A549 (cell line): ENCODE results near the gene ZNF865. TPM values are rescaled to one million over a fixed set of nuclear protein-coding genes. Genes with fewer than 3 reads are reported as not detected.

ENCODE experiments used
- ATAC-seq, 2 experiments: fragments of 200-7000 bp in 1 of 2; fragments of >200 bp in 1 of 2; cut with Nextera tagmentation in 1 of 2; cut with Tn5 transposase in 1 of 2; 3 replicates each; pipeline versions ENCODE4 v1.8.0 to v1.9.1; 2018 to 2020; ENCODE audit warnings: mild to moderate bottlenecking in 1 of 2, moderate library complexity in 1 of 2
- CTCF ChIA-PET: fragments of 300-600 bp; sonication (Branson Sonifier 250); formaldehyde crosslinking; extraction: SDS; loops from one replicate; lab custom pipeline; 2021; ENCODE audit warnings: antibody characterized with exemption, inconsistent platforms; lab: Yijun Ruan, JAX
- POLR2A ChIA-PET: fragments of 350-600 bp; formaldehyde crosslinking; extraction: SDS; loops from one replicate; lab custom pipeline; 2021; ENCODE audit warnings: antibody characterized with exemption, inconsistent platforms; lab: Yijun Ruan, JAX
- DNase-seq, 2 experiments: peaks; one replicate each; pipeline versions ENCODE4 v3.0.0 to v3.0.0-alpha.2; 2011 to 2016; ENCODE audit warnings: low read depth in 1 of 2, low spot score in 1 of 2
- FAIRE-seq: peaks from 2 replicates; lab custom pipeline; 2011; peaks lifted over from hg19 to GRCh38; lab: Jason Lieb, UNC
- H3K27ac ChIP-seq, 2 experiments: fragments of >200 bp; sonication (Bioruptor Twin); formaldehyde crosslinking; 3 replicates each; pipeline ENCODE4 v1.5.1; 2016 to 2017
- H3K4me1 ChIP-seq: fragments of >200 bp; sonication (Bioruptor Twin); formaldehyde crosslinking; 3 replicates; pipeline ENCODE4 v1.6.1; 2016
- H3K4me2 ChIP-seq: fragments of >200 bp; sonication (Bioruptor Twin); formaldehyde crosslinking; 3 replicates; pipeline ENCODE4 v1.6.1; 2016
- H3K4me3 ChIP-seq: fragments of >200 bp; sonication (Bioruptor Twin); formaldehyde crosslinking; 3 replicates; pipeline ENCODE4 v1.5.1; 2016
- H3K9me3 ChIP-seq: fragments of >200 bp; sonication (Bioruptor Twin); formaldehyde crosslinking; 3 replicates; pipeline ENCODE4 v1.6.1; 2016
- FOSB ChIP-seq: fragments of 250-450 bp; sonication (Bioruptor Pico); IDR thresholded peaks from 2 replicates; pipeline ENCODE4 v1.5.0; 2020; ENCODE audit warnings: mild to moderate bottlenecking, moderate library complexity
- FOSL2 ChIP-seq, 2 experiments: fragments of 450-650 bp in 1 of 2; fragments of >200 bp in 1 of 2; sonication (Bioruptor Twin) in 1 of 2; formaldehyde crosslinking; IDR thresholded peaks; 2 replicates each; pipeline versions ENCODE4 v1.5.0 to v1.6.1; 2016 to 2020; ENCODE audit warnings: mild to moderate bottlenecking in 1 of 2, moderate library complexity in 1 of 2
- FOXS1 ChIP-seq: fragments of 250-450 bp; sonication (Bioruptor Pico); IDR thresholded peaks from 2 replicates; pipeline ENCODE4 v1.5.0; 2020; ENCODE audit warnings: mild to moderate bottlenecking, moderate library complexity
- GATA3 ChIP-seq: IDR thresholded peaks from 2 replicates; pipeline ENCODE4 v1.6.1; 2012; ENCODE audit warnings: borderline replicate concordance
- HOXB5 ChIP-seq: fragments of 250-450 bp; sonication (Bioruptor Pico); IDR thresholded peaks from 2 replicates; pipeline ENCODE4 v1.5.0; 2020; ENCODE audit warnings: mild to moderate bottlenecking, moderate library complexity
- JUNB ChIP-seq: fragments of >200 bp; sonication (Bioruptor Twin); formaldehyde crosslinking; IDR thresholded peaks from 2 replicates; pipeline ENCODE4 v1.6.1; 2016
- NFE2L2 ChIP-seq: fragments of 150-350 bp; conservative IDR thresholded peaks from 2 replicates; pipeline ENCODE4 v1.6.1; 2014; ENCODE audit warnings: low read length
- RARB ChIP-seq: fragments of 250-450 bp; sonication (Bioruptor Pico); IDR thresholded peaks from 2 replicates; pipeline ENCODE4 v1.8.0; 2021; ENCODE audit warnings: mild to moderate bottlenecking, moderate library complexity
- RCOR1 ChIP-seq: fragments of 150-350 bp; IDR thresholded peaks from 2 replicates; pipeline ENCODE4 v1.6.1; 2014; ENCODE audit warnings: antibody characterized with exemption, low read length, low read depth
- RFX5 ChIP-seq: fragments of 450-650 bp; IDR thresholded peaks from 2 replicates; pipeline ENCODE4 v1.7.1; 2014; ENCODE audit warnings: antibody characterized with exemption, mild to moderate bottlenecking, moderate library complexity
- TFCP2L1 ChIP-seq: fragments of 250-450 bp; sonication (Bioruptor Pico); IDR thresholded peaks from 2 replicates; pipeline ENCODE4 v1.5.0; 2021; ENCODE audit warnings: mild to moderate bottlenecking
- ZFP36 ChIP-seq: fragments of 450-650 bp; IDR thresholded peaks from 2 replicates; pipeline ENCODE4 v1.6.1; 2014; ENCODE audit warnings: borderline replicate concordance; ENCODE audit not compliant: partially characterized antibody
- WGBS: methylation state at CpG from one replicate; pipeline ENCODE4 v1.1.6; 2017; ENCODE audit errors: missing lambda C conversion rate; 5-methylcytosine and 5-hydroxymethylcytosine counted together
- polyA plus RNA-seq, 4 experiments: library from polyadenylated mRNA; depleted of rRNA in 3 of 4; stranded (reverse); fragments of >200 nt; fragmentation: RNase III in 1 of 4; extraction: RNeasy Plus Mini Kit Qiagen cat#74134 plus additional on column Dnase treatment in 1 of 4; gene quantifications; 2 replicates in 3 of 4; 3 replicates in 1 of 4; pipeline ENCODE4 v1.2.3, GENCODE V29; 2011 to 2017
- TF ChIP-seq, protein P1 (sequence below): IDR thresholded peaks from 2 replicates; pipeline ENCODE4 v1.6.1; 2012; ENCODE audit warnings: low read depth, borderline replicate concordance
- TF ChIP-seq, protein P2 (sequence below): fragments of >200 bp; sonication (Bioruptor Twin); formaldehyde crosslinking; IDR thresholded peaks from 2 replicates; pipeline ENCODE4 v1.6.1; 2016

Gene ZNF865
- polyA plus RNA-seq, 2 of the 4 experiments (the other 2 are of a cell fraction) = 2.1 to 7.9 TPM

DNA sequence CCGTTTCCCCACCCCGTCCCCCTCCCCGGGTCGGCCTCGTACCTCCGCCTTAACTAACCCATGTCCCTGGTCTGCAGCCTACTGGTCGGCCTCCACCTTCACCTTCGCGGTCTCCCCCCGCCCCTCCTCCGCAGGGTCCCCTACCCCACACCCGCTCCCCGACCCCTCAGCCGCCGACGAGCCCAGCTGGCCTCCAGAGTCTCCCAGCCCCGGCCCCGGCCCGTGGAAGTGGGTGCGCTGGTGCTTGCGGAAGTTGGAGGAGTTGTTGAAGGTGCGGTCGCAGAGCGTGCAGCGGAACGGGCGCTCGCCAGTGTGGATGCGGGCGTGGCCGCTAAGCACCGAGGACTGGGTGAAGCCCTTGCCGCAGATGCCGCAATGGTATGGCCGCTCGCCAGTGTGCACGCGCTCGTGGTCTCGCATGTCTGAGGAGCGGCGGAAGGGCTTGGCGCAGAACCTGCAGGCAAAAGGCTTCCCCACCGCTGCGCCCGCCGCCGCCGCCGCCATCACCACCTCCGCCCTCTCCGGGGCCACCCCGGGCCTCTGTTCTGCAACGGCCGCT, 16.3 kb downstream of the ZNF865 start:
- POLR2A ChIA-PET = no interaction called here
- no peak for DNase-seq
- Histone ChIP-seq H3K4me3 (no peak overlapping the region), H3K27ac (no peak overlapping the region), H3K4me1 (0 out of 3 replicates have a peak, but pooled peaks cover 7% of the 10 kb centered on the region), H3K4me2 (no peak overlapping the region), H3K9me3 (no peaks in the 10 kb centered on the region)
- WGBS = 96% methylated on average over 48 of the region's 55 CpGs
- no peak for FAIRE-seq
- CTCF ChIA-PET = interaction anchor here (1.0 to 24.9 kb wide), 4 partner anchors 11 to 154 kb away, joined by 4 to 363 read pairs (median 123); partner anchors contain the start of gene ZNF865
- TF ChIP-seq TFCP2L1 = no peak
- TF ChIP-seq, protein P1, sequence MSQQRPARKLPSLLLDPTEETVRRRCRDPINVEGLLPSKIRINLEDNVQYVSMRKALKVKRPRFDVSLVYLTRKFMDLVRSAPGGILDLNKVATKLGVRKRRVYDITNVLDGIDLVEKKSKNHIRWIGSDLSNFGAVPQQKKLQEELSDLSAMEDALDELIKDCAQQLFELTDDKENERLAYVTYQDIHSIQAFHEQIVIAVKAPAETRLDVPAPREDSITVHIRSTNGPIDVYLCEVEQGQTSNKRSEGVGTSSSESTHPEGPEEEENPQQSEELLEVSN = no peak
- no peak for TF ChIP-seq FOXS1 (CRISPR knock-in tag)
- TF ChIP-seq GATA3 = no peak
- no peak for ATAC-seq

DNA sequence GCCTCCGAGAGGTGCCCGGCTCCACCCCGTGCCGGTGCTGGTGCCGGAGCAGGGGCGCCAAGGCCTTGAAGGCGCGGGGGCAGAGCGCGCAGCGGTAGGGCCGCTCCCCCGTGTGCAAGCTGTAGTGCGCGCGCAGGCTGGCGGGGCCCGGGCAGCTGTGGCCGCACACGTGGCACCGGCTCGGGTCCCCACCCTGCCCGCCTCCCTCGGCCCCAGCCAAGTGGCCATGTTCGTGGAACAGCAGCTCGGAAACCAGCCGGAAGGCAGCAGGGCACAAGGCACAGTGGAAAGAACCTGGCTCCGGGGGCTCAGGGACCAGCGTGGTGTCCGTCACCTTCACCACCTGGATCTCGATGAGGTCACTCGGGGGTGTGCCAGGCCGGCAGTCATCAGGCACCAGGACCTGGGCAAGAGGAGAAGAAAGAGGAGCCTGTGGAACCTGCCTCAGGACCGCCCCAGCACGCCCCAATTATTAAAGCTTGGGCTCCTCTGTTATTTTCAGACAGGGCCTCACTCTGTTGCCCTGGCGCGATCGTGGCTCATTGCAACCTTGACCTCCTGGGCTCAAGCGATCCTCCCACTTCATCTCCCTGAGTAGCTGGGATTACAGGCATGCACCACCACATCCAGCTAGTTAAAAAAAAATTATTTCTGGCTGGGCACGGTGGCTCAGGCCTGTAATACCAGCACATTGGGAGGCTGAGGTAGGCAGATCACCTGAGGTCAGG, 17.0 kb downstream of the ZNF865 start:
- no peak for DNase-seq
- Histone ChIP-seq H3K4me2 (no peak overlapping the region), H3K9me3 (no peaks in the 10 kb centered on the region), H3K4me3 (no peak overlapping the region), H3K27ac (no peak overlapping the region), H3K4me1 (0 out of 3 replicates have a peak, but pooled peaks cover 7% of the 10 kb centered on the region)
- POLR2A ChIA-PET = interaction anchor here (0.9 to 3.4 kb wide), 3 partner anchors 23 to 146 kb away, joined by 3 to 16 read pairs (median 5); partner anchors contain the start of genes FIZ1 and ZNF628
- 92% methylated on average over 36 of the region's 40 CpGs for WGBS
- no peak for ATAC-seq
- TF ChIP-seq RARB = no peak
- CTCF ChIA-PET = interaction anchor here (1.6 to 24.9 kb wide), 5 partner anchors 10 to 155 kb away, joined by 4 to 363 read pairs (median 98); partner anchors contain the start of gene ZNF865
- no peak for FAIRE-seq

DNA sequence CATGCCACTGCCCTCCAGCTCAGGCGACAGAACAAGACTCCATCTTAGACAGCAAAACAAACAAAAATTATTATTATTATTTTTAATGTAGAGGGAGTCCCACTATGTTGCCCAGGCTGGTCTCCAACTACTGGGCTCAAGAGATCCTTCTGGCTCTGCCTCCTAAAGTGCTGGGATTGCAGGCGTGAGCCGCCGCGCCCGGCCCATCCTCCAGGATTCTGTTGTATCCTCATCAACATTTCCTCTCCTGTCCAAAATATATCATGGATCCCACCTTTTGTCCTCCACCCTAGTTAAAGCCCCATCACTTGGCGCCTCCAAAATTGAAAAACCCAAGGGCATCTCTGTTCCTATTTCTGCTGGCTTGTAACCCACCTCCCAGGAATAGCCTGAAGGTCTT, 17.7 kb downstream of the ZNF865 start:
- Histone ChIP-seq H3K4me2 (no peak overlapping the region), H3K4me1 (0 out of 3 replicates have a peak, but pooled peaks cover 7% of the 10 kb centered on the region), H3K4me3 (no peak overlapping the region), H3K27ac (no peak overlapping the region)
- no peak for DNase-seq
- ChIA-PET CTCF (interaction anchor here (0.6 to 24.9 kb wide), 6 partner anchors 10 to 535 kb away, joined by 3 to 363 read pairs (median 68); partner anchors contain the start of gene ZNF865), POLR2A (interaction anchor here (0.9 to 3.4 kb wide), 6 partner anchors 14 to 147 kb away, joined by 3 to 33 read pairs (median 10); partner anchors contain the start of genes FIZ1, U2AF2, ZNF628 and ZNF865)
- no peak for ATAC-seq
- FAIRE-seq = no peak
- WGBS = 95% methylated on average over 7 of the region's 7 CpGs
- no peak for TF ChIP-seq JUNB
- TF ChIP-seq RFX5 = no peak
- no peak for TF ChIP-seq FOSB (CRISPR knock-in tag)
- no peak for TF ChIP-seq FOSL2 (IDR thresholded peaks at IDR 0.05)
- TF ChIP-seq FOSL2 (CRISPR knock-in tag; IDR thresholded peaks at IDR 0.05) = no peak
- no peak for TF ChIP-seq TFCP2L1
- TF ChIP-seq, protein P2, sequence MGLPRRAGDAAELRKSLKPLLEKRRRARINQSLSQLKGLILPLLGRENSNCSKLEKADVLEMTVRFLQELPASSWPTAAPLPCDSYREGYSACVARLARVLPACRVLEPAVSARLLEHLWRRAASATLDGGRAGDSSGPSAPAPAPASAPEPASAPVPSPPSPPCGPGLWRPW = no peak
- TF ChIP-seq RCOR1 = no peak
- no peak for TF ChIP-seq FOXS1 (CRISPR knock-in tag)
- TF ChIP-seq ZFP36 = no peak
- no peak for TF ChIP-seq NFE2L2
- TF ChIP-seq HOXB5 = no peak
- TF ChIP-seq, all 56 proteins: peak for 0
- no peaks in the 10 kb centered on the region for H3K9me3 ChIP-seq

DNA sequence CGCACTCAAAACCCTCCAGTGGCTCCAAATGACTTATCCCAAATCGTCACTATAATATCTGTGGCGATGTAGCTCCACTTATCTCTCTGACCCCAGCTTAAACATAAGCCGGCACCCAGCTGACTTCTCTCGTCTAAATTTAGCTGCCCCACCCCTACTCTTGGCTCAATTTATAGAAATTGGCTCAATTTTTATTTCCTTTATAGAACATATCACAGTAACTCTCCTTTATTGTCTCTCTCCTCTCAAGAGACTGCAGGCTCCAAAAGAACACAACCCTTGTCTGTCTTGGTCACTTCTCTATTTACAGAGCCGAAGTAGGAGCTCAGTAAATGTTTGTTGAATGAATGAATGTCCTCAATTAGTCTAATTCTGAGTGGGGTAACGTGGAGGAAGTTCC, 18.1 kb downstream of the ZNF865 start:
- H3K4me2 ChIP-seq = peak overlapping the region; percentile 92
- peak overlapping the region in 1 of 2 experiments; percentile 93; a peak in 1 of 6 replicates for H3K27ac ChIP-seq
- H3K4me1 ChIP-seq = 0 out of 3 replicates have a peak, but pooled peaks cover 7% of the 10 kb centered on the region
- POLR2A ChIA-PET = interaction anchor here (1.3 to 3.4 kb wide), 6 partner anchors 14 to 147 kb away, joined by 3 to 33 read pairs (median 14); partner anchors contain the start of genes CCDC106, FIZ1, U2AF2 and ZNF628
- ATAC-seq = no peak
- no peak for DNase-seq
- peak overlapping the region; percentile 48; the same call in 1 of the 3 replicates for H3K4me3 ChIP-seq
- no peaks in the 10 kb centered on the region for H3K9me3 ChIP-seq
- TF ChIP-seq RARB = 0 out of 2 replicates have a peak, but pooled peaks have one; percentile 41
- no peak for TF ChIP-seq HOXB5
- FAIRE-seq = no peak
- 72% methylated on average over 7 of the region's 7 CpGs for WGBS
- CTCF ChIA-PET = interaction anchor here (0.6 to 24.9 kb wide), 7 partner anchors 9 to 535 kb away, joined by 3 to 363 read pairs (median 38); partner anchors contain the start of gene ZNF865
